ENCODE data around the gene KIAA2012.
"Not testable (repeated sequence)": the region's sequence is repeated elsewhere in the genome, so short reads cannot be mapped to it uniquely, and the experiment has no call there.

KIAA2012 gene

DNA sequence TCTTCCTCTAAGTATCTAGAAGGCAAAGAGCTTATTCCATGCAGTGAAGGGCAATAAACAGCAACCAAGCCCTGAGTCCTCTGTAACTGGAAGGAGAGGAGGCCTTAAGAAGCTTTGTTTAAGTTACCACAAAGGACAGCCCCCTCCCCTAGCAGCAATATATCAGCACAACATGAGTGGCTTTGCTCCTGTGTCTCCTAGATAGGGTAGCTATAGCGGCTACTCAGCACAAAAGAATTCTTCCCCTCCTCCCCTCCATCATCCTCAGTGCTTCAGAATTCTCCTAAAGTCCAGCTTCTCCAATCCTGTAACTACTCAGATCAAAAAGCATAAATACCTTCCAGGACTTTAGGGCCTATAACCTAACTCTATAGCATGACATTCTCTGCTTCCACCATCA lies 148.8 kb downstream of the KIAA2012 start:
- Histone ChIP-seq H3K9me3 (ENCODE audit: control insufficient read depth, low read length) (no peaks in the 10 kb centered on the region), H3K27me3 (ENCODE audit: control insufficient read depth, insufficient read depth, low read length) (no peaks in the 10 kb centered on the region), H3K79me2 (peaks cover 40% of the 10 kb centered on the region), H3K4me2 (ENCODE audit: low read length) (no peak overlapping the region), H3K4me1 (peaks cover 13% of the 10 kb centered on the region), H3K4me3 (ENCODE audit: low read depth, low read length) (no peak overlapping the region), H3K27ac (no peak overlapping the region), H3K36me3 (ENCODE audit: control insufficient read depth, insufficient read depth, low read length) (no peaks in the 10 kb centered on the region), H2AFZ (no peak overlapping the region), H3K9ac (no peak overlapping the region)
- TF ChIP-seq, protein P1, sequence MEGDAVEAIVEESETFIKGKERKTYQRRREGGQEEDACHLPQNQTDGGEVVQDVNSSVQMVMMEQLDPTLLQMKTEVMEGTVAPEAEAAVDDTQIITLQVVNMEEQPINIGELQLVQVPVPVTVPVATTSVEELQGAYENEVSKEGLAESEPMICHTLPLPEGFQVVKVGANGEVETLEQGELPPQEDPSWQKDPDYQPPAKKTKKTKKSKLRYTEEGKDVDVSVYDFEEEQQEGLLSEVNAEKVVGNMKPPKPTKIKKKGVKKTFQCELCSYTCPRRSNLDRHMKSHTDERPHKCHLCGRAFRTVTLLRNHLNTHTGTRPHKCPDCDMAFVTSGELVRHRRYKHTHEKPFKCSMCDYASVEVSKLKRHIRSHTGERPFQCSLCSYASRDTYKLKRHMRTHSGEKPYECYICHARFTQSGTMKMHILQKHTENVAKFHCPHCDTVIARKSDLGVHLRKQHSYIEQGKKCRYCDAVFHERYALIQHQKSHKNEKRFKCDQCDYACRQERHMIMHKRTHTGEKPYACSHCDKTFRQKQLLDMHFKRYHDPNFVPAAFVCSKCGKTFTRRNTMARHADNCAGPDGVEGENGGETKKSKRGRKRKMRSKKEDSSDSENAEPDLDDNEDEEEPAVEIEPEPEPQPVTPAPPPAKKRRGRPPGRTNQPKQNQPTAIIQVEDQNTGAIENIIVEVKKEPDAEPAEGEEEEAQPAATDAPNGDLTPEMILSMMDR (IDR thresholded peaks at IDR 0.05): no peak

DNA sequence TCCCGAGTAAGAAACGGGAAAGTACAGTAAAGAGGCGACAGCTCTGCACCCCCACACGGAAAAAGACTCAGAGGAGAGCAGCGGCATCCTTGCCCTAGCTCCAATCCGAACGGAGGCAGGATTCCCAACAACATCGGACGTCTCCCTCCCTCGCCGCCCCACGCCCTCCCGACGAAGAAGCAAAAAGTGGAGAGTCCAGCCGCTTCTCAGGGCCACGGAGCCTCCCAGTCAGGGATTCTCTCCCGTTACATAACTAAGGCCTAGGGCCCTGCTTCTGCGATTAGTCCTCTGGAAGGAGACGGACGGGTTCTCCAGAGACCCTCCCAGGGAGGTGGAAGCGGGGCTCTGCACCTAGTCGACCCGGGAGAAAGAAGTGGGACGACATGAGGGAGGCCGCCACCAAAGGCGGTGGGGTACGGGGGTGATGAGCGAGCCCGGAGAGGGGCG lies 164.8 kb downstream of the KIAA2012 start:
- peak overlapping the region; percentile 77 for H3K4me3 ChIP-seq (ENCODE audit: low read depth, low read length)
- peaks cover 8% of the 10 kb centered on the region for H3K4me1 ChIP-seq
- no peaks in the 10 kb centered on the region for H3K36me3 ChIP-seq (ENCODE audit: control insufficient read depth, insufficient read depth, low read length)
- peak overlapping the region; percentile 74 for H3K27ac ChIP-seq
- no peaks in the 10 kb centered on the region for H3K27me3 ChIP-seq (ENCODE audit: control insufficient read depth, insufficient read depth, low read length)
- peak overlapping the region; percentile 71 for H3K4me2 ChIP-seq (ENCODE audit: low read length)
- TF ChIP-seq, protein P1 (IDR thresholded peaks at IDR 0.05): no peak
- H3K79me2 ChIP-seq: peaks cover 37% of the 10 kb centered on the region
- H2AFZ ChIP-seq: peak overlapping the region; percentile 99
- H3K9me3 ChIP-seq (ENCODE audit: control insufficient read depth, low read length): no peaks in the 10 kb centered on the region
- peak overlapping the region; percentile 38 for H3K9ac ChIP-seq

DNA sequence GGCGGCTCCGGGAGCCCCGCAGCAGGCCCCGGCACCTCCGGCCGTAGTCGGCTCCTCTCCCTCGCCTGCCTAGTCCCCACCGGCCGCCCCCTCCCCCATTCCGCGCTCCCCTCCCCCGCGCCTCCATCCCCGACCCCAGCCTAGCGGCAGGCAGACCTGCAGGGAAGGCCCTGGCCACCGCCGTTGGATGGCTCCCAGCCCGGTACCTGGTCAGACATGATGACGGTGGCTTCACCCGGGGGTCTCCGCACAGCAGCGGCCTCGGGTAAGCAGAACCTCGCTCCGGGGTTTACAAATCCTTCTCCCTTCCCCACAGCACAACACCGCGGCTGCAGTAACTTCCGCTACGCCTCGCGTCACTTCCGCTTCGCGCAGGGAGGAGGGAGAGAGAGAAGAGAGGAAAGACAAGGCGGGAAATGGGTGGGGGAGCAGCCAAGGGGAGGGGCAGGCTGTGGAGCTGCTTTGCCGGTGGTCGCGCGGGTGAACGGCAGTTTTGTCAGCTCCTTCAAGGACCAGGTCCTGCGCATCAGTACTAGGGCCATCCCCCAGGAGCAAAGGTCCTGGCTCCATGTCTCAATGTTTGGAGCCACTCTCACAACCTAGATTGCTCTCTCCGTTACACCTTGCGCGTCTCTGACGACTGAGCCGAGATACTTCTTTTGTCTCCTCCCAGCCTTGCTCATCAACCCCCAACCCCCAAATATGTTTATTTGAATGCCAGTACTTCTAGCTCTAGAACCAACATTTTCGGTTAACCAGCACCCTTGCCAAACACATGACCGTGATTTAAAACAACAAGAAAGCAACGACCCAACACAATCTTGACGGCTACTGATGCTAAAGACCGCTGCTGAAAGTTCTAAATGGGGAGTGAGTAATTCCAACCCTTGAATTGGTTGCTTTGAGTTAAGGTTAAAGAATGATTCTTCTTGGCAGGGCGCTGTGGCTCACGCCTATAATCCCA lies 165.5 kb downstream of the KIAA2012 start, which contains the start of gene SUMO1:
TSS of gene SUMO1 (minus strand) at position 364 of the 964 bp plus-strand sequence. CDS start at position 218, 146 bp downstream.
- Histone ChIP-seq H3K36me3 (ENCODE audit: control insufficient read depth, insufficient read depth, low read length) (no peaks in the 10 kb centered on the region), H3K4me2 (ENCODE audit: low read length) (peak within 1 kb of the TSS; percentile 71), H3K4me1 (peaks cover 8% of the 10 kb centered on the region), H2AFZ (peak within 1 kb of the TSS; percentile 99), H3K9me3 (ENCODE audit: control insufficient read depth, low read length) (no peaks in the 10 kb centered on the region), H3K27ac (peak within 1 kb of the TSS; percentile 74), H3K9ac (peak within 1 kb of the TSS; percentile 38), H3K79me2 (peaks cover 35% of the 10 kb centered on the region), H3K4me3 (ENCODE audit: low read depth, low read length) (peak within 1 kb of the TSS; percentile 77), H3K27me3 (ENCODE audit: control insufficient read depth, insufficient read depth, low read length) (no peaks in the 10 kb centered on the region)
- TF ChIP-seq, protein P1 (IDR thresholded peaks at IDR 0.05): no peak

DNA sequence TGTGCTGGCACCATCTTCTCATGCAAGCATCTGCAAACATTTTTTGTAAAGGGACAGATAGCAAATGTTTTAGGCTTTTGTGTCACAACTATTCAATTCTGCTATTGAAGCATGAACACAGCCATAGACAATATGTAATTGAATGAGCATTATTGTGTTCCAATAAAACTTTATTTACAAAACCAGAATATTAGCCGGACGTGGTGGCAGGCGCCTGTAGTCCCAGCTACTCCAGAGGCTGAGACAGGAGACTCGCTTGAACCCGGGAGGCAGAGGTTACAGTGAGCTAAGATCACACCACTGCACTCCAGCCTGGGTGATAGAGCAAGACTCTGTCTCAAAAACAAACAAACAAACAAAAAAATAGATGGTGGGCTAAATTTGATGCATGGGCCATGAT lies 174.7 kb downstream of the KIAA2012 start:
- not testable (repeated sequence) for H3K27me3 ChIP-seq (ENCODE audit: control insufficient read depth, insufficient read depth, low read length); H3K4me2 ChIP-seq (ENCODE audit: low read length); H3K4me3 ChIP-seq (ENCODE audit: low read depth, low read length); H3K9me3 ChIP-seq (ENCODE audit: control insufficient read depth, low read length); H3K36me3 ChIP-seq (ENCODE audit: control insufficient read depth, insufficient read depth, low read length); H3K79me2 ChIP-seq; H3K4me1 ChIP-seq; H3K9ac ChIP-seq; H3K27ac ChIP-seq; H2AFZ ChIP-seq

DNA sequence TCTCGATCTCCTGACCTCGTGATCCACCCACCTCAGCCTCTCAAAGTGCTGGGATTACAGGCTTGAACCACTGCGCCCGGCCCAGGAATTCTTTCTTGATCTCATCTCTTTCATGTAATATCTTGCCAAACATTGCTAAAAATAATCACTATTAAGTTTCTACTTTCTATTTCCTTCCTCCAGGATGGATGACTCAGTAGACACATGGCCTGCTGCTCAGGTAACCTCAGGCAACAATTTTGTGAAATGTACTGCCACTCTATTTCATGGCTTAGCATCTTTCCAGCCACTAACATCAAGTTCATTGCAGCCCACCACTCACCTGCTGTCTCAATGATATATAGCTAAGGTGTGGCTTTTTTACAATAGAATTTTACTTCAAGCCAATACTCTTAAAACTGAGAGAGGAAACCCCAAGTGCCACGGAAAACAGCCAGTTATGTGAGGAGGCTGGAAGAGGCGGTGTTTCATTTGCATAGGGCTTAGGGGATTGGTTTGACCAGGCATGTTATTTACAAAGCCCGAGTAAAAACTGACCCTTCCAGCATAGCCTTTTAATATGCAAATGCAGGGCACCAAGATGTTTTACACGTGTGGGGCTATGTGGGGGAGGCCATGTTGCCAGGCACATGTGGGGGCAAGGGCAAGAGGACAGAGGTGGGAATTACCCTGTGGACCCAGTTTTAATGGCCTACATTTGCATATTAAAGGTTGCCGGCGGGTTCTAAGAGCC lies 176.6 kb downstream of the KIAA2012 start:
- no peak overlapping the region for H2AFZ ChIP-seq
- H3K27ac ChIP-seq: no peak overlapping the region
- H3K36me3 ChIP-seq (ENCODE audit: control insufficient read depth, insufficient read depth, low read length): no peaks in the 10 kb centered on the region
- no peak overlapping the region for H3K9ac ChIP-seq
- H3K9me3 ChIP-seq (ENCODE audit: control insufficient read depth, low read length): no peaks in the 10 kb centered on the region
- TF ChIP-seq, protein P1 (IDR thresholded peaks at IDR 0.05): no peak
- H3K27me3 ChIP-seq (ENCODE audit: control insufficient read depth, insufficient read depth, low read length): no peaks in the 10 kb centered on the region
- H3K4me3 ChIP-seq (ENCODE audit: low read depth, low read length): no peak overlapping the region
- H3K79me2 ChIP-seq: no peaks in the 10 kb centered on the region
- H3K4me2 ChIP-seq (ENCODE audit: low read length): no peak overlapping the region
- no peaks in the 10 kb centered on the region for H3K4me1 ChIP-seq
